Measurements from ENCODE around the gene PIGB. TPM values are rescaled to one million over a fixed set of nuclear protein-coding genes. Genes with fewer than 3 reads are reported as not detected.
A peak's percentile ranks its signal among the peaks of the same experiment; 100 is the strongest.

The PIGB gene
- total RNA-seq, 2 experiments from 2014 or later, result 21.5 to 21.6 TPM

DNA sequence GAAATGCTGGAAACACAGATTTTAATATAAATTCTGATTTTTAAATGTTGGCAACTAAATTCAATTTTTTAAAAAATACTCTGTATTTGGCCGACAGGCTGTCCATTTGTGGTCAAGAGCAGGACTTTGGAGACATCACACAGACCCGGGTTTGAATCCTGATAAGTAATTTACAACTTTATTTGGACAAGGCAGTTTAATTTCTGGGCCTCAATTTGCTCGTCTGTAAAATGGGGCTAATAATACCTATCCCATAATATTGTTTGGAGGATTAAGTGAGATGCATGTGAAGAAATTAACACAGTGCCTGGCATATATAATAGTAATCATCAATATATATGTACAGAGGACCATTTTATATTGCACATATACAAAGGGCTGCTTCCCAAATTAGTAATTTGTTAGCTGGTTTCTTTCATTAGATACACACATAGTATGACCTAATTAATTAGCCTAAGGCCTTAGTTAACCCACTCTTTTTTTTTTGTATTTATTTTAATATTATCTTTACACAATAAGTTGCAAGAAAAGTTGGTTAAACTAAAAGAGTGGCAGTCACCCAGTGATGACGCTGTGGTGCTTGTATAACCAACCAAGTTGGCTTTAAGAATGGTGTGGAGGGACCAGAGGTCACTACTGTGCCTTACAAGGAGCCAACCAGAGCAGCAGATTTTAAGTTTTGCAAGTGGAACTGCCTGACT lies 665 bp downstream of the PIGB start:
- DNase-seq (peak in 4 of 14 experiments; percentile 5 to 18 (median 15)), ATAC-seq (ENCODE audit: poor library complexity) (no peak)
- TF ChIP-seq, protein P1, sequence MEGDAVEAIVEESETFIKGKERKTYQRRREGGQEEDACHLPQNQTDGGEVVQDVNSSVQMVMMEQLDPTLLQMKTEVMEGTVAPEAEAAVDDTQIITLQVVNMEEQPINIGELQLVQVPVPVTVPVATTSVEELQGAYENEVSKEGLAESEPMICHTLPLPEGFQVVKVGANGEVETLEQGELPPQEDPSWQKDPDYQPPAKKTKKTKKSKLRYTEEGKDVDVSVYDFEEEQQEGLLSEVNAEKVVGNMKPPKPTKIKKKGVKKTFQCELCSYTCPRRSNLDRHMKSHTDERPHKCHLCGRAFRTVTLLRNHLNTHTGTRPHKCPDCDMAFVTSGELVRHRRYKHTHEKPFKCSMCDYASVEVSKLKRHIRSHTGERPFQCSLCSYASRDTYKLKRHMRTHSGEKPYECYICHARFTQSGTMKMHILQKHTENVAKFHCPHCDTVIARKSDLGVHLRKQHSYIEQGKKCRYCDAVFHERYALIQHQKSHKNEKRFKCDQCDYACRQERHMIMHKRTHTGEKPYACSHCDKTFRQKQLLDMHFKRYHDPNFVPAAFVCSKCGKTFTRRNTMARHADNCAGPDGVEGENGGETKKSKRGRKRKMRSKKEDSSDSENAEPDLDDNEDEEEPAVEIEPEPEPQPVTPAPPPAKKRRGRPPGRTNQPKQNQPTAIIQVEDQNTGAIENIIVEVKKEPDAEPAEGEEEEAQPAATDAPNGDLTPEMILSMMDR (IDR thresholded peaks at IDR 0.05), result no peak
- Histone ChIP-seq H3K36me3 (ENCODE audit: insufficient read depth, low read length) (peaks cover 8% of the 10 kb centered on the region), H3K27me3 (ENCODE audit: control insufficient read depth in 1 of 2, insufficient read depth in 2 of 2, low read length in 2 of 2) (no peaks in the 10 kb centered on the region), H3K27ac (ENCODE audit: low read depth in 1 of 2, low read length in 2 of 2) (peak overlapping the region; percentile 88 to 93), H3K4me1 (ENCODE audit: insufficient read depth, low read length) (peaks cover 33% of the 10 kb centered on the region), H3K9me3 (ENCODE audit: control insufficient read depth in 1 of 2, insufficient read depth in 1 of 2, low read length in 2 of 2) (no peaks in the 10 kb centered on the region), H3K4me3 (ENCODE audit: low read length) (peak overlapping the region; percentile 69)
- ChIA-PET CTCF (interaction anchor here (1.1 to 2.5 kb wide), 4 partner anchors 88 to 122 kb away, joined by 3 to 10 read pairs (median 8); partner anchors contain the start of genes CCPG1, PIERCE2 and RSL24D1), POLR2A (interaction anchor here (0.9 to 3.5 kb wide), 15 partner anchors 8 to 122 kb away, joined by 3 to 60 read pairs (median 5); partner anchors contain the start of genes CCPG1, PIERCE2 and RSL24D1)
- peak overlapping the region; percentile 100 for H3K27ac Mint-ChIP-seq
- H3K9me3 Mint-ChIP-seq, result no peaks in the 10 kb centered on the region
- intact Hi-C loops (cut with DNase I, micrococcal nuclease), result loop anchor here (5.0 kb wide), 1 partner anchor 88 kb away; the partner anchor contains the start of genes CCPG1 (in 2 of the 2) and PIERCE2 (in 2 of the 2)
- H3K27me3 Mint-ChIP-seq, result no peaks in the 10 kb centered on the region
- H3K36me3 Mint-ChIP-seq (ENCODE audit: low read depth), result peaks cover 59% of the 10 kb centered on the region
- H3K4me1 Mint-ChIP-seq (ENCODE audit: low read depth), result peaks cover 78% of the 10 kb centered on the region
- H3K4me3 Mint-ChIP-seq, result peak overlapping the region; percentile 99

DNA sequence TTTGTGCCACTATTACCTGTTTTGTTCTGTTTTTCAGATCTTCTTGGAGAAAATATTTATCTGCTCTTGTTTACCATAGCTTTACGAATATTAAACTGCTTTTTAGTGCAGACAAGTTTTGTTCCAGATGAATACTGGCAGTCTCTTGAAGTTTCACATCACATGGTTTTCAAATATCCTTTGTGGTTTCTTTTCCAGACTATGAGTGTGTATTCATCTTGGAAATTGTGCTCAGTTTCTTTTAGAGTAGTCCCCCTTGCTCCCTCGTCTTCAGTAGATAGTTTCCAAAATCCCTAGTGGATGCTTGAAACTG lies 1.2 kb downstream of the PIGB start:
- H3K36me3 ChIP-seq (ENCODE audit: insufficient read depth, low read length), result peaks cover 8% of the 10 kb centered on the region
- H3K4me3 ChIP-seq (ENCODE audit: low read length), result peak overlapping the region; percentile 69
- DNase-seq (no peak), ATAC-seq (ENCODE audit: poor library complexity) (no peak)
- Mint-ChIP-seq H3K9me3 (no peaks in the 10 kb centered on the region), H3K4me1 (ENCODE audit: low read depth) (peaks cover 73% of the 10 kb centered on the region), H3K27me3 (no peaks in the 10 kb centered on the region), H3K36me3 (ENCODE audit: low read depth) (peaks cover 59% of the 10 kb centered on the region), H3K4me3 (peak overlapping the region; percentile 86), H3K27ac (peak overlapping the region; percentile 100)
- H3K9me3 ChIP-seq (ENCODE audit: control insufficient read depth in 1 of 2, insufficient read depth in 1 of 2, low read length in 2 of 2), result no peaks in the 10 kb centered on the region
- ChIA-PET POLR2A (interaction anchor here (1.1 to 3.5 kb wide), 4 partner anchors 16 to 123 kb away, joined by 3 to 60 read pairs (median 24); partner anchors contain the start of genes CCPG1, PIERCE2 and RSL24D1), CTCF (interaction anchor here (2.2 to 2.5 kb wide), 2 partner anchors 88 to 123 kb away, joined by 9 to 10 read pairs; partner anchors contain the start of genes CCPG1, PIERCE2 and RSL24D1)
- no peak overlapping the region for H3K27ac ChIP-seq (ENCODE audit: low read depth in 1 of 2, low read length in 2 of 2)
- TF ChIP-seq, protein P1 (IDR thresholded peaks at IDR 0.05), result no peak
- H3K4me1 ChIP-seq (ENCODE audit: insufficient read depth, low read length), result peaks cover 33% of the 10 kb centered on the region
- no peaks in the 10 kb centered on the region for H3K27me3 ChIP-seq (ENCODE audit: control insufficient read depth in 1 of 2, insufficient read depth in 2 of 2, low read length in 2 of 2)
- intact Hi-C loops (cut with DNase I, micrococcal nuclease), result no loop called here

DNA sequence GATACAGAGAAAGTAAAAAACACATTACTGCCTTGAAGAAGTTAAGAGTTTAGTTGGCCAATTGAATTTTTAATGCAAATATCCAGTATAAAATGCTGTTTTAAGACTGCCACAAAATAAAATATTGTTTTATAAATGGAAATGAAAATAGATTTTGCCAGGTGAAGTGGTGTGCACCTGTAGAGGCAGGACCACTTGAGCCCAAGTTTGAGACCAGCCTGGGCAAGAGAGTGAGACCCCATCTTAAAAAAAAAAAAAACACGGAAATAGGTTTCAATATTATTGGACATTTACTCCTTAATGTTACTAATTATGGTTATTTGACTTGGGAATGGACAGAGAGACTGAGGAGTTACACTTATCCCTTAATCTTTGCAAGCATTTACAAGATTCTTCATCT lies 1.9 kb downstream of the PIGB start:
- Mint-ChIP-seq H3K4me3 (peak overlapping the region; percentile 20), H3K27me3 (no peaks in the 10 kb centered on the region), H3K9me3 (no peaks in the 10 kb centered on the region), H3K27ac (no peak overlapping the region), H3K36me3 (ENCODE audit: low read depth) (peaks cover 53% of the 10 kb centered on the region), H3K4me1 (ENCODE audit: low read depth) (peaks cover 67% of the 10 kb centered on the region)
- intact Hi-C loops (cut with DNase I, micrococcal nuclease), result no loop called here
- no peaks in the 10 kb centered on the region for H3K27me3 ChIP-seq (ENCODE audit: control insufficient read depth in 1 of 2, insufficient read depth in 2 of 2, low read length in 2 of 2)
- TF ChIP-seq, protein P1 (IDR thresholded peaks at IDR 0.05), result no peak
- H3K4me3 ChIP-seq (ENCODE audit: low read length), result no peak overlapping the region
- no peak for ATAC-seq (ENCODE audit: poor library complexity)
- CTCF ChIA-PET, result no interaction called here
- H3K36me3 ChIP-seq (ENCODE audit: insufficient read depth, low read length), result peaks cover 8% of the 10 kb centered on the region
- POLR2A ChIA-PET, result no interaction called here
- H3K4me1 ChIP-seq (ENCODE audit: insufficient read depth, low read length), result peaks cover 31% of the 10 kb centered on the region
- DNase-seq, result no peak
- no peaks in the 10 kb centered on the region for H3K9me3 ChIP-seq (ENCODE audit: control insufficient read depth in 1 of 2, insufficient read depth in 1 of 2, low read length in 2 of 2)
- no peak overlapping the region for H3K27ac ChIP-seq (ENCODE audit: low read depth in 1 of 2, low read length in 2 of 2)
